GM06990 (cell line): ENCODE results near the gene GPR162.

Experiments
- DNase-seq: peaks from one replicate; pipeline ENCODE4 v3.0.0-alpha.2; 2011; ENCODE audit not compliant: insufficient read length; ENCODE audit errors: extremely low read depth
- H3K27me3 ChIP-seq: replicated peaks from 2 replicates; pipeline ENCODE4 v1.6.0; 2011; ENCODE audit warnings: low read length; ENCODE audit not compliant: control insufficient read depth, insufficient read depth
- H3K36me3 ChIP-seq: 2 replicates; pipeline ENCODE4 v1.5.1; 2011; ENCODE audit warnings: low read length; ENCODE audit not compliant: control insufficient read depth, insufficient read depth
- H3K4me3 ChIP-seq: replicated peaks from 2 replicates; pipeline ENCODE4 v1.5.1; 2011; ENCODE audit warnings: low read depth, mild to moderate bottlenecking, control low read depth, low read length
- TF ChIP-seq, protein P1 (sequence below): IDR thresholded peaks from 2 replicates; pipeline ENCODE4 v1.5.1; 2011; ENCODE audit warnings: low read length, control low read depth, mild to moderate bottlenecking, inconsistent platforms; ENCODE audit not compliant: insufficient read depth, poor library complexity, severe bottlenecking

GPR162 gene

DNA sequence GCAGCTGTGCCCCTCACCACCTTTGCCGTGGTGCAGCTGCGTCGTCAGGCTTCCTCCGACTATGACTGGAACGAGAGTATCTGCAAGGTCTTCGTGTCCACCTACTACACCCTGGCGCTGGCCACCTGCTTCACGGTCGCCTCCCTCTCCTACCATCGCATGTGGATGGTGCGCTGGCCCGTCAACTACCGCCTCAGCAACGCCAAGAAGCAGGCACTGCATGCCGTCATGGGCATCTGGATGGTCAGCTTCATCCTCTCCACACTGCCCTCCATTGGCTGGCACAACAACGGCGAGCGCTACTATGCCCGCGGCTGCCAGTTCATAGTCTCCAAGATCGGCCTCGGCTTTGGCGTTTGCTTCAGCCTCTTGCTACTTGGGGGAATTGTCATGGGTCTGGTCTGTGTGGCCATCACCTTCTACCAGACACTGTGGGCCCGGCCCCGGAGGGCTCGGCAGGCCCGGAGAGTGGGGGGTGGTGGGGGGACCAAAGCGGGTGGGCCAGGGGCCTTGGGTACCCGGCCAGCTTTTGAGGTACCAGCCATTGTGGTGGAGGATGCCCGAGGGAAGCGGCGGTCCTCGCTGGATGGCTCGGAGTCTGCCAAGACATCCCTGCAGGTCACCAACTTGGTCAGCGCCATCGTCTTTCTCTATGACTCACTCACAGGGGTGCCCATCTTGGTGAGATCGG, 2.6 kb downstream of the GPR162 start:
- no peak overlapping the region for H3K4me3 ChIP-seq
- H3K36me3 ChIP-seq, result no peaks in the 10 kb centered on the region
- peaks cover 8% of the 10 kb centered on the region for H3K27me3 ChIP-seq
- no peak for DNase-seq
- TF ChIP-seq, protein P1, sequence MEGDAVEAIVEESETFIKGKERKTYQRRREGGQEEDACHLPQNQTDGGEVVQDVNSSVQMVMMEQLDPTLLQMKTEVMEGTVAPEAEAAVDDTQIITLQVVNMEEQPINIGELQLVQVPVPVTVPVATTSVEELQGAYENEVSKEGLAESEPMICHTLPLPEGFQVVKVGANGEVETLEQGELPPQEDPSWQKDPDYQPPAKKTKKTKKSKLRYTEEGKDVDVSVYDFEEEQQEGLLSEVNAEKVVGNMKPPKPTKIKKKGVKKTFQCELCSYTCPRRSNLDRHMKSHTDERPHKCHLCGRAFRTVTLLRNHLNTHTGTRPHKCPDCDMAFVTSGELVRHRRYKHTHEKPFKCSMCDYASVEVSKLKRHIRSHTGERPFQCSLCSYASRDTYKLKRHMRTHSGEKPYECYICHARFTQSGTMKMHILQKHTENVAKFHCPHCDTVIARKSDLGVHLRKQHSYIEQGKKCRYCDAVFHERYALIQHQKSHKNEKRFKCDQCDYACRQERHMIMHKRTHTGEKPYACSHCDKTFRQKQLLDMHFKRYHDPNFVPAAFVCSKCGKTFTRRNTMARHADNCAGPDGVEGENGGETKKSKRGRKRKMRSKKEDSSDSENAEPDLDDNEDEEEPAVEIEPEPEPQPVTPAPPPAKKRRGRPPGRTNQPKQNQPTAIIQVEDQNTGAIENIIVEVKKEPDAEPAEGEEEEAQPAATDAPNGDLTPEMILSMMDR, result no peak

DNA sequence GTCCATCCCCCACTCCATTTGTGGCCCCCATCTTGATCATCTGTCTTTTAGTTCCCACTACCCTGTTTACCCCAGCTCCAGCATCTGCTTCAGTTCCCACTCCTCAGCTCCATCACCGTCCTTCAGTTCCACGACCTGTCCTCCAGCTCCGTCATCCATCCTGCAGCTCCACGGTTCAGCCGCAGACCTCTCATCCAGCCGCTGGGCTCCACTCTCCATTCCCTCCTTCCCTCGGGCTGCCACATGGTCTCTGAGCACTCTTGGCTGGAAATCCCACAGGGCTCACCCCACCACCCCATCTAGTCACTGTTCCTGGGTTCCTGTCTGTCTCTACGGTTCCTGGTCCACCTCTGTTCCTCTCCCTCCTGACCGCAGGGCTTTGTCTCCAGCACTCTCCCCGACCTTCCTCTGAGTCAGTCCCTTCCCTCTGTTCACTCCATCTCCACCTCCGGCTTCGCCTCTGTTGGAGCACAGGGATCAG, 3.3 kb downstream of the GPR162 start:
- H3K36me3 ChIP-seq, result no peaks in the 10 kb centered on the region
- no peak for DNase-seq
- H3K4me3 ChIP-seq, result no peak overlapping the region
- peaks cover 8% of the 10 kb centered on the region for H3K27me3 ChIP-seq
- TF ChIP-seq, protein P1, result no peak

DNA sequence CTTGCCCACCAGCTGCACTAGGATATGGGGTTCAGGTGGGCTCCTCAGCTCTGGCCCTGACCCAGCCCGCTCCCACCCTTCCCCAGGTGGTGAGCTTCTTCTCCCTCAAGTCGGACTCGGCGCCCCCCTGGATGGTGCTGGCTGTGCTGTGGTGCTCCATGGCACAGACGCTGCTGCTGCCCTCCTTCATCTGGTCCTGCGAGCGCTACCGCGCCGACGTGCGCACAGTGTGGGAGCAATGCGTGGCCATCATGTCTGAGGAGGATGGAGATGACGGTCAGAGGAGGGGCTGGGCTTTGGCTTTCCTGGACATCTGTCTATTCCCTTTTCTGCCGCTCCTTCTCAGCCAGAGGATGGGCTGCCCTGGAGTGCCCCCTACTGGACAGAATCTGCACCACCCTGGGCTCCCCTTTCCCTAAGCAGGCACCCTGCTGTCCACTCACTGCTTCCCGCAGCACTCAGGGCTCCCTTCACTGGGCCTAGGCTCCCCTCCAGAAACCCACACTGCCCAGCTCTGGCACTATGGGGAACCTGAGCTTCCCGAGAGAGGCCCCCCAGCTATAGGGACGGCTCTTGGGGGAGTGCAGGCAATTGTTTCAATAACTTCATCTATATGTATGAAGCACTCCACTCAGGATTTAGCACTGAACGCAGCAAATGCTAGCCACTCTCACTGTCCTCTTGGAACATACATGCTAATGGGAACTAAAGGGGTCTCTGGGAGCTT, 3.9 kb downstream of the GPR162 start:
- Histone ChIP-seq H3K27me3 (peaks cover 6% of the 10 kb centered on the region), H3K4me3 (no peak overlapping the region), H3K36me3 (no peaks in the 10 kb centered on the region)
- TF ChIP-seq, protein P1, result peak; percentile 72
- DNase-seq, result no peak

DNA sequence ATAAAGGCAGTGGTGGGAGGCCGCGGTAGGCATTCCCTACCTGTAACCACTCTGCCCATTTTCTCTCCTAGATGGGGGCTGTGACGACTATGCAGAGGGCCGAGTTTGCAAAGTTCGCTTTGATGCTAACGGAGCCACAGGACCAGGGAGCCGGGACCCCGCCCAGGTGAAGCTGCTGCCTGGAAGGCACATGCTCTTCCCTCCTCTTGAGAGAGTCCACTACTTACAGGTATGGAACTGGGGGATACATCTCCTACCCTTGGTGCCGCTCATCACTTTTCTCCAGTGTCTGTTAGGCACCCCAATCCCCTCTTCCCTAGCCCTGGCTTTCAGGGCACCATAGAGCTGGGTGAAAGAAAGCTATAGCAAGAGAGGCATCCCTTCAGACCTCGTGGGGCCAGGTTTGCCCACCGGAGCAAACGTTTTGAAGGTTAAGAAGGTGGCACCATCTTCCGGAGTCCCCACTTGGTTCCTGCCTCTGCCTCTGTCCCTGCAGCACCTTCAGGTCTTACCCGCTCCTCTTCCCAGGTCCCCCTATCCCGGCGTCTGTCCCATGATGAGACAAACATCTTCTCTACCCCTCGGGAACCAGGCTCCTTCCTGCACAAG, 4.6 kb downstream of the GPR162 start:
- TF ChIP-seq, protein P1, result no peak
- Histone ChIP-seq H3K4me3 (no peak overlapping the region), H3K27me3 (peaks cover 7% of the 10 kb centered on the region), H3K36me3 (no peaks in the 10 kb centered on the region)
- no peak for DNase-seq

DNA sequence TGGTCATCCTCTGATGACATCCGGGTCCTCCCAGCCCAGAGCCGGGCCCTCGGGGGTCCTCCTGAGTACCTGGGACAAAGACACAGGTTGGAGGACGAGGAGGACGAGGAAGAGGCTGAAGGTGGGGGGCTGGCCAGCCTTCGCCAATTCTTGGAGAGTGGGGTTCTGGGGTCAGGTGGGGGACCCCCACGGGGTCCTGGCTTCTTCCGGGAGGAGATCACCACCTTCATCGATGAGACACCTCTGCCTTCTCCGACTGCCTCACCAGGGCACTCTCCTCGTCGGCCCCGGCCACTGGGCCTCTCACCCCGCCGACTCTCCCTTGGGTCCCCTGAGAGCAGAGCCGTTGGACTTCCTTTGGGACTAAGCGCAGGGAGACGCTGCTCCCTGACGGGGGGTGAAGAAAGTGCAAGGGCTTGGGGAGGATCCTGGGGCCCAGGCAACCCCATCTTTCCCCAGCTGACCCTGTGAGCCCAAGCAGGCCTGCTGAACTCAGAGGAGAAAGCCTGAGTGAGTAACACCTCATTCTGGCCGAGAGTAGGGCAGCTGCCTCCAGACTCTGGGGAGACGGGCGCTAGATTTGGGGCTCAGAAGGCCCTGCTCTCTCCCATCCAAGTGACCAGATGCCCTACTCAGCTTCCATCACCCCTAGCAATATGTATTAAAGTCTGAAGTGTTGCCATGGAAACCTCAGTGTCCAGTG, 5.3 kb downstream of the GPR162 start:
- TF ChIP-seq, protein P1, result no peak
- no peak overlapping the region for H3K4me3 ChIP-seq
- no peak for DNase-seq
- peaks cover 6% of the 10 kb centered on the region for H3K27me3 ChIP-seq
- H3K36me3 ChIP-seq, result no peaks in the 10 kb centered on the region
